ENCODE results near the gene CUX1.
A peak's percentile ranks its signal among the peaks of the same experiment; 100 is the strongest.

Gene CUX1

DNA sequence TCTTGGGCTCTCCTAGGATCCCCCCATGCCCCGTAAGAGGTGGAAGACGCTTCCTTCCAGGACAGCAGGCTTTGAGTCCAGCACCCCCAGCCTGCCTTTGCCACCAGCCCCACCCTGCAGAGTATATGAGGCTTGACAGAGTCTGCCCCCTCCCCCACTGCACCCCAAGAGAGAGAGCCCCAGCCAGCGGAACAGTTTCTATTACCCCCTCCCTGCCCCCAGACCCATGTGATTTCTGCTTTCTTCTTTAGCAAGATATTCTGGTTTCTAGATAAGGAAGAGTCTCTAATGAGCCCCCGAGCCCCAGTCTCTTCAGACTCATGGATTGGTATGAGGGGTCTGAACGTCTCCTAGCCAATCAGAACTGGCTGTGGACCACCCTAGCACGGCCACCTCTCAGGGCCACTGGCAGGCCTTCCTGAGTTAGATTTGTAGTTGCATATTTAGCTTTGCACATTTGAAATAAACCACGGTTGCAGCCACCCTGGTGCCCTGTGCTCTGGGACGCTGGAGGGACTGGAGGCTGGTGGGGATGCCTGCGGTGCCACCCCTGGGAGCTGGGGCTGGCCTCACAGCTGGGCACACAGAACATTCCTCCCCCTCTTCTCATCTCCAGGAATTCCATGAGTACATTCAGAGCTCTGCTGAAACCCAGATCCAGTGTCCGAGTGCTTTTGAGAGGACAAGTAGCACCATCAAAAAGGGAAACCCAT, 466.2 kb downstream of the CUX1 start:
- no peak for DNase-seq

DNA sequence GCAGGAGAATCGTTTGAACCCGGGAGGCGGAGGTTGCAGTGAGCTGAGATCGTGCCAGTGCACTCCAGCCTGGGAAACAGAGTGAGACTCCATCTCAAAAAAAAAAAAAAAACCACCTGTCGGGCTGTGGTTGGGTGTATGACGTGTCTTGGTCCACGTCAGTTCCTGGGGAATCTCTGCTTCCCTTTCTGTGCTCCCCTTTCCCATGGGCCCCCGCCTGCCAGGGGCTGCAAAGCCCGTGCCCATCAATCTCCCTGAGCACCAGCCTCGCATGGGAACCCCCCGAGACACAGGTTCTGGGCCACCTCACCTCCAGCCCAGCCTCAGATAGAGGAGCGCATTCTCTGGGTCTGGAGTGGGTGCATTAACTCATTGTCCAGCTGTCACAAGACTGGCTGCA, 467.0 kb downstream of the CUX1 start:
- DNase-seq, result no peak

DNA sequence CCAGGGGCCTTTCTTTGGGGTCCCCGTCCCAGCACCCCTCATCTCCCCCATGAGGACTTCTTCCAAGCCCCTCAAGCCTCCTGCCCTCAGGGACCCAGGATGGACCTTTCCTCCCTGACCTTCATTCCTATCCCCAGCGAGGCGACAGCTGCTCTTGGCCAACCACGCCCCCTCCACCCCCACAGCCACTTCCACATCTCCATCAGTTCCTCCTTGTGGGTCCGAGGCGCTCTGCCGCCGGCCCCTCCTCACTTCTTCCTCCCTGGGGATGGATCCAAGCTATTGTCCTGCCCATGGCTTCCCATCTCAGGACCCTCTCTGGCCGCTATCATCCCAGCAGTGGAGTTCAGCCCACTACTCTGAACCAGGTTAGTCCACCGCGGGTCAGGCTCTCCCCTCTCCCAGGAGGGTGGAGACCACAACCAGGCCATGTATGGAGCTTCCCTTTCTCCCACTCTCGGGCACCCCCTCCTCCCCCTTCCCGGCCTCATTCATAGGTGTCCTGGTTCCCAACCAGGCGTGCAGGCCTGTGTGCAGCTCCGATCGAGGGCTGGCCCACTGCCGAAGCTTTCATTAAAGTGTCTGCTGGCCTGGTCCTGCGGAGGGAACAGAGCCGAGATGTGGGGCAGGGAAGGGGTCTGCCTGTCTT, 467.6 kb downstream of the CUX1 start:
- DNase-seq, result no peak

DNA sequence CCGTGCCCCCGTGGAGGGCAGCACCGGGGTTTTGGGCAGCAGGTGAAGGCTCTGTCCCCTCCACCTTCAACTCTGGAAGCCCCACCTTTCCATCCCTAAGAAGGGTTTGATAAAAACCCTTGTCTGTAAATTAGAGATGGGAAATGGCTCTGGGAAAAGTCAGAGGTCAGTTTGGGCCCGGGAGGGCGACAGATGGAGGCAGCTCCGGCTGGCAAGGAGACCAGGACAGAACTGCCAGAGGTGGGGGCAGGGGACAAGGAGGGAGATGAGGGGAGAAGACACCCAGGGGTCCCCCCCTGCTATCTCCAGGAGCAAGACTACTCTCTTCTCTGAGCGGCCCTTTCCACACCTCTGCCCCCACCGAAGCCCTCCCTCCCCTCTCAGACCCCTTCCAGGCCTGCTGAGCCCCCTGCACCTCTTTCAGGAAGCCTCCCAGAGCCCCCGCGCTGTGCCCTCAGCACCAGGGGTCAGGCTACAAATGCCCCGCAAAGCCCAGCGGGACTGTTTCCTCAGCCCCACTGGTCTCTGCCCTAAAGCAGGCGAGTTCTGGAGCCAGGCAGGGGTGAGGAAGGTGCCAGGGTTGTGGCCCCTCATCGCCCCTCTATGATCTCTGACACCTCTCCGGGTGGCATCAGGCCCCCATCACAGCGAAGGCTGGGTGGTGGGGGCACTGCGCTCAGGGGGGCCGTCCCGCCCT, 468.3 kb downstream of the CUX1 start:
- no peak for DNase-seq

DNA sequence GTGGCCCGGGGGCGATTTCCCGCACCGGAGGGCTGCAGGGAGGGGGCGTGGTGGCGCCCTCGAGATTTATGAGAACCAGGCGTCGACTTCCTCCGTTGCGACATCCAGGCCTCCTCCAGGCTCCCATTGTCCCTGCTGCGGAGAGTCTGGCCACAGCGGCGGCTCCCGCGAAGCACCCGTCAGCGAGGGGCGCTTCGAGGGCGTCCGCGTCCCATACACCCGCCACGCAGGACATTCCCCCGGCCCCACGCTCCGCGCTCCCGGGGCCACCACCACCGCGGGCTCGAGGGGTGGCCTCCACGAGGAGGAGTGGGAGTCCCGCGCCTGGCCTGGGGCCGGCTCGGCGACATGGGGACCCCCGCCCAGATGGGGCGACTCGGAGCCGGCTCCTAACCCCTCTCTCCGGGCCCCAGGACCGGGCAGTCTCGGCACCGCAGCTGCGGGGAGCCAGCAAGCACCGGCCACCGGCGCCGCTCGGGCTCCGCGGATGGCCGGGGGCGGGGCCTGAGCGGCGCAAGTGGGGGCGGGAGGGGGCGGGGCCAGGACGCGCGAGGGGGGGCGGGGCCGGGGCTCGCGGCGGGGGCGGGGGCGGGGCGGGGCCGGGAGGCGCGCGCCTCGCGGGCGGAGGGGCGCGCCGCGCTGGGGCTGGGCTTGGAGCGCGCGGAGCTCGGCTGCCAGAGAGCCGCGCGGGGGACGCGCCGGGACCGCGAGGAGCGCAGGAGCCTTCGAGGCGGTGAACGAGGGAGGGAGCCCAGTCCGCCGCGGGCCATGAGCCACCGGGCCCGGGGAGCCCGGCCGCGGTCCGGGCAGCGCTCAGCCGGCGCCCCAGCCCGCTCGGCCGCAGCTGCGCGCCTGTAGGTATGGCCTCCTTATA, 469.0 kb downstream of the CUX1 start, which contains the start of gene SH2B2:
Gene SH2B2 (plus strand): TSS at position 632 of the 874 bp plus-strand sequence. CDS start 13,683 bp downstream, outside the sequence.
- DNase-seq, result peak; percentile 49

DNA sequence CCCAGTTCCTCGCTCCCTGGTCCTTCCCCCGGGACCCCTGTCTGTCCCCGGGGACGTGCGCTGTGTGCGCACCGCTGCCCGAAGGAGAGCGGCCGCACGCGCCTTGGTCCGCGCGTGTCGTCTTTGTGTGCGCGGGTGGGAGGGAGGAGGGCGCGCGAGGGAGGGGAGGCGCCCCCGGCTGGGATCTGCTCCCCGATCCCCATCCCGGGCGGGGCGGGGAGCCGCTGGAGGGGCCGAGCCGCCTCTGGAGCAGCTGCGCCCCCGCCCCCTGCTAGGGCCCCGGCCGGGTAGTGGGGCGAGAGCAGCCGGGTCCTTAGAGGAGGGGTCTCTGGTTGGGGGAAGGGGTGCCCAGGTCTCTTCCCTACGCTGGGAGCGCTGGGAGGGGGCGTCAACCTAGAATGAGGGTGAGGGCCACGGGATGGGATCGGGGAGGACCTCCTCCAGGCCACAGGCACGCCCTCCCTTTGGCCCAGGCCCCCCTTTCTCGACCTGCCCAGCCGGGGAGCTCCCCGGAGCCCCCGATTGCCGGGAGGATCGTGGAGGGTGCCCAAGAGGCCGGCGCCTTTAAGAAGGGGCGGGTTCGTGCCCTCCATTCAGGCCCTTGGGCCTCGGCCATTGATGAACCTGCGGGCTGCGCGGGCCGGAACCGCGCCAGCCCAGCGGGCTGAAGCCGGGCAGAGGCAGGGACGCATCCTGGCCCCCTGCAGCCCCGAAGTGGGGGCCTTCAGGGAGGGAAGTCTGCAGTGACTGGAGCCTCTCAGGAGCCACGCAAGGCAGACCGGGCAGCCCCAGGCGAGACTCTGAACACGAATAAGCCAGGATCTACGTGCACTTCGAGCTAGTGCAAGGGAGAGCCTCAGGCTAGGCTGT, 469.9 kb downstream of the CUX1 start:
- no peak for DNase-seq

DNA sequence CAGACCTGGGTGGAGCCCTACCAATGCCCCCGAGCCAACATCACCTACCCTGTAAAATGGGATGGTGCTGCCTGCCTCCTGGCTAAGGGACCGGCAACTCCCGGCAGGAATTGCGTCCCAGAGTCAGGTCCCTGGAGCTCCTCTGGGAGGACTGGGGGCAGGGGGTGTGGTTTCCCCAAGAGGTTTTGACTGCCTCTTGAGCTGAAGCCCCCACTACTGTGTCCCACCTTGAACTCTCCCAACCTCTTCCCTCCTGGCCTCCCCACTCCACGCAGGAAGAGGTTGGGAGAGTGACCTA, 470.5 kb downstream of the CUX1 start:
- DNase-seq, result no peak

DNA sequence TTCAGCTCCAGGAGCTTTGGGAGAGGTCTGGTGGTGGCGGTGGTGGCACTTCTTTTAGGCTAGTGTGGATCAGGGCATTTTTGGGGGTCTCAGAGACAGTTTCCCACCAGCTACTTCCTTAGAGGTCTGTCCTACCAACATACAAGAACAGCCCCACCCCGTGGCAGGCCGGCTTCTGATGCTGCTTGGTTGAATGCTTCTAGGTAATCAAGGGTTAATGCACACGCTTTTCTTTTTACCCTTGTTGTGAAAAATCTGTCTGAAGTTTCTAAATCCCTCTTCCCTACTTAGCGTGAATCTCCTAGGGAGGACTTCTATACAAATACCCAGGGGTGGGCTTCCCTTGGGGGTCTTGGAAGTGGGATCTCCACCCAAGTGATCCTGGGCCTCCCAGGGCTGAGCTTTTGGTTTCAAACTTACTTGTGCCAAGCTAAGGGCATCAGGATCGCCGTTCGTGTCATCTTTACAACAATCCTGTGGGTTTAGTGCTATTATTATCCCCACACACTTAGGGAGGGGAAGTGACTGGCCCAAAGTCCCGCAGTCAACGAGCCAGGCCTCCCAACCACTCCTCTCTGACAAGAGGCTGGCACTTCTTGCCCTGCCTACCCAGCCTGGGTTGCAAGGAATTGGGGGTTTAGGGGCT, 471.0 kb downstream of the CUX1 start:
- no peak for DNase-seq

DNA sequence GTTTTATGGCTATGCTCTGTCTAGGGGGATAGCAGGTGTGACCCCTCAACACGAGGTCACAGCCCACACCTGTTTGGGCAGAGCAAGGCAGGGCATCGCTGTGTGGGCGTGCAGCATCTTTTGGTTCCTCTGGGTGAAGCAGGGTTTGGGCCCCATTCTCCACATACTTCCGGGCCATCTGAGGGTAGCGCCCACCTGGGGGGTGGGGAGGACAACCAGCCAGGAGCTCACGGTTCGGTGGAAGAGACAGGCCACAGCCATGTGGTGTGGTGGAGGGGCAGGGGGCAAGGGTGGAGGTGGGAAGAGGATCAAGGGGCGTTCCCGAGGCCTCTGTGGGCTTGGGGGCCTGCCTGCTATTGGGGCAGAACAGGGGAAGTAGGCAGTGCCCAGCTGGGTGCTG, 471.6 kb downstream of the CUX1 start:
- DNase-seq, result no peak

DNA sequence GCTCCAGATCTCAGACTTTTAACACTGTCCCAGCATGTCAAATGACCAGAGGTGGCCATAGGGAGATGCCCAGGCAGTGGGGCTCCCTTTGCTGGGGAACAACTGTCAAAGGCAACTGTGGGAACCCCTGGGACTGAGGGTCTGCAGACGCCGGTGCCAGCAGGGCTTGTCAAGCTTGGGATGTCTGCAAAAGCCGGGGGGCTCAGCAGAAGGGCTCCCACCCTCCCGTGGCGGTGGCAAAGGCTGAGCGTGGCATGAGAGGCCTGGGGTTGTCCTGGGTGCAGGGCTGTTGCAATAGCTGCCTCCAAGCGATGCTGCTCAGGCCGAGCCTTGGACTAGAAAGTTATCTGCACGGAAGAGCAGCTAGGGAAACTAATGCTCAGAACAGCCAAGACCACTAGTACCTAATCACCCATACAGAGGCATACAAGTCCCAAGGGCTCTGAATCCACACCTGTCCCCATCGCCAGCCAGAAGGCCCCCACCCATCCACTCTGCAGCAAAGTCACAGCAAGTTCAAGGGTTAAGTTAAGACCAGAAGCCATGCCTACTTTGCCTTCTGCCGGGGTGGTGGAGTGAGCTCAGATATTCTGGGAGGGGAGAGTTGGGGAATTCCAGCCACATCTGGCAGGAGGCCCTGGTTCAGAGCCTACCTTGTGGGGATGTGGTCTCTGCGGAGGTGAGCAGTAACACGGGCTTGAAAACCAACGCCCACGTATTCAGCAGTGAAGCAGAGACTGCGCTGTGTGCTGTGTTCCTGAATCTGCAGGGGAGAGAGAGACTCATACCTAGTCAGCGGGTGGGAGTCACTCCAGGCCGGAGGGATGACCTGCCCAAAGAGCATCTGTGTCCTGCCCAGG, 473.9 kb downstream of the CUX1 start:
- DNase-seq, result peak; percentile 13

DNA sequence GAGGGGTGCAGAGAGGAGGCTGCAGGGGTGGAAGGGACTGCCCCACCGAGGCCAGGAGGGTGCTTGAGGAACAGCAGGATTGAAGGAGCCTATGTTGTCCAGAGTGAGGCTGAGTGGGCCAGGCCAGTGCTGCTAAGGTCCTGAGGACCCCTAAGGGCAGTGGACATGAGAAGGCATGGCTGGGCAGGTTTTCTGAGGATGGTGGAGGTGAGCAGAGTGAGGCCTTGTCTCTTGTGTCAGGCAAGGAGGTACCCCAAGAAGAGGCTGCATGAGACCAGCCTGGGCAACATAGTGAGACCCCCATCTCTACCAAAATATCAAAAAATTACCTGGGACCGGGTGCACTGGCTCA, 474.5 kb downstream of the CUX1 start:
- no peak for DNase-seq

DNA sequence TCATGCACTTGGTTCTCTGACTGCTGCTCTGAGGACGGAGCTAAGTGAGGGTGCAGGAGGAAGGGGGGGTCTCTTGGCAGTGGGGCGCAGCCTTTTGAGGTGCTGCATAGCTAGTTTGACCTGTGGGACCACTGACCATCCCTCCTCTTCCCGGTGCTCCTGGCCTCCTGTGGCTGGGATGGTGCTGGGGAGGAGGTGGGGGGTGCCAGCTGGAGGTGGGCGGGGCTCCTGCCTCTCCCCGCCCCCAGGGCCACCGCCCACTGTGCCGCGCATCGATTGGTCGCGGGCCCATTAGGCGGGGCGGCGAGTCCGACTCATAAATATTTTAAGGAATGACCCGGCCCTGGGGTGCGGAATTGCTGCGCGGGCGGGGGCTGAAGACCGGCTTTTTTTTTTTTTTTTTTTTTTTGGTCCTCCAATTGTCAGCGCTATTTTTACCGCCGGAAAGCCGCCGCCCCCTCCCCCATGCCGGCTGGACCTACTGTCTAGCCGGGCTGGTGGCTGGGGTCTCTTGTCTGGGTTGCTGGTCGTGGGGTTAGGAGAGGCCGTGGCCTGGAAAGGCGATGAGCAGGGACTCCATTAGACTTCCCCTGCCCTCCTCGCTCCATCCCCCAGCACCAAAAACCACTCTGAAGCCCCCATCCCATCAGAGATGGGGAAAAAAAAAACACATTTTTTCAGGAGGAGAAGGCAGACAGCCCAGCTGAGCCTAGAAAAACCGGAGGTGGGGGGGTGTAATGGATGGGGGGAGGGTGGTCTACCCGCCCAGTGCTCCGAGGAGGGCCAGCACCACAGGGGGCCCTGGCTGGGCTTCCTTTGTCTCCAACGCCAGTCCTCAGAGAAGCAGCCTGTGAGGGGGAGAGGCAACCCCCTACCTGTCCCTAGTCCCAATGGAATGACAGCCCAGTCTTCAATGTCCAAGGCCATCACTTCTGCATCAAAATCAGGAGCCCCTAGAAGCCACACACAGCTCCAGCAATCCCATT, 475.7 kb downstream of the CUX1 start:
- DNase-seq, result no peak

DNA sequence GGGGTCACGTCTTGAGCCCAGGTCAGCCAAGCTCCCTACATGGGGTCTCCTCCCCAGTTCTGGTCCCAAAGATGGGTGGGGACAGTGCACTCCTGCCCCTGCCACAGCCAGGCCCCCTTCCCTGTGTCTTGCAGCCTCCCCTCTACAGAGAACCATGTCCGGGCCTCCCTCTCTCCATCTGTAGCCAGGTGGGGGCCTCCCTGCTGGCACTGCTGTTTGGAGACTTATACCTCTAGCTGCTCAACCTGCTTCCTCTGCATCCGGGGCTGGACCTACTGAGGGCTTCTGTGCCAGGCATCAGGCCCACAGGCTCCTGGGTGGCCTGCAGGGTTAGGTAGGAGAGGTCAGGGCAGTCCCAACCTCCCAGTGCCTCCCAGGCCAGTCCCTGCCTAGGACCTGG, 477.2 kb downstream of the CUX1 start:
- DNase-seq, result no peak

DNA sequence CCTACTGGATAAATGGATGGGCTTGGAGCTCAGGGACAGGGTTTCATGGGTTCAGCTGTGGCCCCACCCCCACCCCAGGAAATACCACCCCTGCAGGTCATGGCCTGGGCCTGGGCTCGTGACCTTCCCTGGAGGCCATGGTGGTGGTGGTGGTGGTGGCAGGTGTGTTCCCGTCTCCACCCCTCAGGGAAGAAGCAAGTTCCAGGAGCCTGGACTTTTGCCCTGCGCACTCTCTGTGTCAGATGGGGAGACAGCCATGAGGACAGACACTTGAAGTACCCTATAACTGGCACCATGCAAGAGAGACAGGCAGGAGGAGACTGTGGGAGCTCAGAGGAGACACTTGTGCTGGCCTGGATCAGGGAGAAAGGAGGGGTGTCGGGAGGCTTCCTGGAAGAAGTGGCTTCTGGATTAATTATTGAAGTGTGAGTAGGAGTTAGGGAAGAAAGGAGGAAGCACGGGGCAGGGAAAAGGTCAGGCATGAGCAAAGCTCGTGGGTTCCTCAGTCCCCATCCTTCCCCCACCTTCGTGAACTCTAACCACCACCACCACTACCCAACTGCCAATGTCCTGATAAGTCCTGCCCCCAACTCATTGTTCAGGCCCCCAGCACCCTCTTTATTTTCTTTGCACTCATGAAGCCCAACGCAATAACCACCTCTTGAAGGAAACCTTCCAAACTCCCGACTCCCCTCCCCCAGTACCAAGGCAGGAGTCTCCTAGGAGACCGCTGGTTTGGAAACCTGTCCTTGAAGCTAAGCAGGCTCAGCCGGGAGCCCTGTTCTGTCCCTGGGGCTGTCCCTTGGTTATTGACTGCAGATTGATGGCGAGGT, 478.1 kb downstream of the CUX1 start:
- no peak for DNase-seq

DNA sequence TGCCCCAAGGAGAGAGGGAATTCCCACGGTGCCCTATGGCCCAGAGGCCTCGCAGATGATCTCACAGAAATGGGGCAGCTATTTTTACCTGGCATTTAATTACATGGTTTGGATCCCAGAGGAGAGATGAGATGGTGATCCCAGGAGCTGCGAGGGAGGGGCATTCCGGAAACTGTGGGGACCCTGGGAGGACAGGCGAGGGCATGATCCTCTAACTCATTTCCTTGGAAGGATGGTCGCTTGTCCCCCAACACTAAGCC, 478.7 kb downstream of the CUX1 start:
- no peak for DNase-seq

DNA sequence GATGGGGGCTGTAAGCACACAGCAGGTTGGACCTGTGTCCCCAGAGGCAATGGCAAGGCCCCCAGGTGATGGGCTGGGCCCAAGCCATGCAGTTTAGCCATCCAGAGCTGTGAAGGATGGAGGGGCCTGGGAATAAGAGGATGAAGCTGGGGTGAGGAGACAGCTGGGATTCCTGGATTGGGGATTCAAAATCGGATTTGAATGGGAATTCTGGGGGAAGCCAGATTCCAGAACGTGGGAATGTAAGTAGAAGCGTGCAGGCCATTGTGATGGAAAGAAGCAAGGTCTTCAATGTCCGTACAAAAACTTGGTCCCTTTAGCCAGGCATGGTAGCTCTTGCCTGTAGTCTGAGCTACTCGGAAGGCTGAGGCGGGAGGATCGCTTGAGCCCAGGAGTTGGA, 479.1 kb downstream of the CUX1 start:
- no peak for DNase-seq

DNA sequence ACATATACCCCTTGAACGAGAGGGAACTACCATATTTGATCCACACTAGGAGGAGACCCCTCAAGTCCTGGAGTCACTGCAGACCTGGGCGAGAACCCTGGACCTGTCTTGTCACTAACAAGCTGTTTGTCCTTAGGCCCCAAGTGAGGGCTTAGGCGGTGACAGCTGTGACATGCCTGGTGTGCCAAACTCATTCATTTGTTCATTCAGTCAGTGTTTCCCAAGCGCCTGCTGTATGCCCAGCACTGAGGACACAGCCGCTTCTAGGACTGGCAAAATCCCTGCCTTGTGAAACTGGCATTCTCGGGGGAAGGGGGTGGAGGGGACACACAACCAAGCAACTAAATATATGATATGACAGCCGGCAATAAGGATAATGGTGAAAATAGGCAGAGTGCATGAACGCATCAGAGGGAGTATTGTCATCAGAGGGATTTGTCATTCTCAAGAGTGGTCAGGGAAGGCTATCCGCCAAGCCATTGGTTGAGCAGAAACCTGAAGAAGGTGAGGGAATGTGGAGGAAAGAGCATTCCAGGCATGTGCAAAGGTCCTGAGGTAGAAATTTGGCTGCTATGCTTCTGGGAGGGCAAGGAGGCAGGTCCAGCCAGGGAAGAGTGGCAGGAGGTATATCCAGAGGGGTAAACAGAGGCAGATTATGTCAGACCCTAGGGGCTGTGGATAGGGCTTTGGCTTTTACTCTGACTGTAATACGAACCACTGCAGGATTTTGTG, 480.2 kb downstream of the CUX1 start:
- DNase-seq, result no peak

DNA sequence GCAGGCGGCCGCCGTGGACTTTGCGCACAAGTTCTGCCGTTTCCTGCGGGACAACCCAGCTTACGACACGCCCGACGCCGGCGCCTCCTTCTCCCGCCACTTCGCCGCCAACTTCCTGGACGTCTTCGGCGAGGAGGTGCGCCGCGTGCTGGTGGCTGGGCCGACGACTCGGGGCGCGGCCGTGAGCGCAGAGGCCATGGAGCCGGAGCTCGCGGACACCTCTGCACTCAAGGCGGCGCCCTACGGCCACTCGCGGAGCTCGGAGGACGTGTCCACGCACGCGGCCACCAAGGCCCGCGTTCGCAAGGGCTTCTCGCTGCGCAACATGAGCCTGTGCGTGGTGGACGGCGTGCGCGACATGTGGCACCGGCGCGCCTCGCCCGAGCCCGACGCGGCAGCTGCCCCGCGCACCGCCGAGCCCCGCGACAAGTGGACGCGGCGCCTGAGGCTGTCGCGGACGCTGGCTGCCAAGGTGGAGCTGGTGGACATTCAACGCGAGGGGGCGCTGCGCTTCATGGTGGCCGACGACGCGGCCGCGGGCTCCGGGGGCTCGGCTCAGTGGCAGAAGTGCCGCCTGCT, 483.3 kb downstream of the CUX1 start:
- no peak for DNase-seq
